Stomach (tissue), 19 donors: ENCODE data around the gene DNASE1L3. TPM values are rescaled to one million over a fixed set of nuclear protein-coding genes. Genes with fewer than 3 reads are reported as not detected.

Experiments
- DNase-seq, 2 donors: peaks; one replicate each; pipeline versions ENCODE4 v3.0.0 to v3.0.0-alpha.2; 2013 to 2019
- H3K27ac ChIP-seq, 5 donors: fragments of 200-600 bp in 4 of 5; sonication (generic) in 4 of 5; one replicate each; pipeline ENCODE4 v1.5.1; 2013 to 2019; ENCODE audit warnings: mild to moderate bottlenecking in 1 of 5, moderate library complexity in 1 of 5
- H3K27me3 ChIP-seq, 3 donors: fragments of 200-600 bp; sonication (generic); one replicate each; pipeline ENCODE4 v1.5.1; 2017 to 2019; ENCODE audit warnings: mixed run types in 1 of 3
- H3K36me3 ChIP-seq, 4 donors: fragments of 200-600 bp; sonication (generic); 1 replicate in 3 of 4; 2 replicates in 1 of 4; pipeline ENCODE4 v1.5.1; 2016 to 2019
- H3K4me1 ChIP-seq, 4 donors: fragments of 200-600 bp; sonication (generic); one replicate each; pipeline ENCODE4 v1.5.1; 2016 to 2019
- H3K4me3 ChIP-seq, 4 donors: fragments of 200-600 bp; sonication (generic) in 3 of 4; one replicate each; pipeline ENCODE4 v1.5.1; 2016 to 2019; ENCODE audit warnings: mild to moderate bottlenecking in 1 of 4
- H3K9me3 ChIP-seq, 4 donors: fragments of 200-600 bp; sonication (generic); one replicate each; pipeline ENCODE4 v1.5.1; 2016 to 2019
- CTCF ChIP-seq, 7 experiments: fragments of 450-650 bp in 4 of 7; fragments of 200-600 bp in 3 of 7; sonication (generic) in 3 of 7; IDR thresholded peaks; one replicate each; pipeline ENCODE4 v1.5.1; 2016 to 2019; ENCODE audit warnings: antibody characterized with exemption in 7 of 7, control low read depth in 2 of 7, mild to moderate bottlenecking in 1 of 7
- EP300 ChIP-seq: sonication (generic); formaldehyde crosslinking; IDR thresholded peaks from one replicate; pipeline ENCODE4 v1.6.1; 2017; ENCODE audit warnings: antibody characterized with exemption
- POLR2A ChIP-seq, 4 donors: fragments of 450-650 bp; IDR thresholded peaks; one replicate each; pipeline ENCODE4 v1.6.1; 2016; ENCODE audit warnings: antibody characterized with exemption in 4 of 4, control low read depth in 2 of 4, mild to moderate bottlenecking in 1 of 4, moderate library complexity in 1 of 4
- POLR2AphosphoS5 ChIP-seq, 3 donors: sonication (generic); formaldehyde crosslinking; IDR thresholded peaks; one replicate each; pipeline ENCODE4 v1.6.1; 2016; ENCODE audit warnings: antibody characterized with exemption in 3 of 3
- WGBS, 5 donors: extraction: QIAGEN DNeasy Blood & Tissue Kit in 3 of 5; methylation state at CpG; one replicate each; pipeline versions ENCODE4 v1.1.5 to v1.1.7; 2013 to 2018; 5-methylcytosine and 5-hydroxymethylcytosine counted together
- intact Hi-C: fragments of 100-400 bp; cut with DNase I; formaldehyde crosslinking; loops from one replicate; pipeline ENCODE4 v1.15.1; 2023; ENCODE audit warnings: low total_unique reads
- long read RNA-seq, 10 donors: transcript quantifications; one replicate each; lab custom pipeline, GENCODE V29; 2026
- polyA plus RNA-seq, 3 donors: library from polyadenylated mRNA; stranded (reverse); fragments of 200-250 nt; gene quantifications; one replicate each; pipeline ENCODE4 v1.2.3, GENCODE V29; 2013
- total RNA-seq, 5 donors: library from RNA; depleted of rRNA; stranded (reverse); fragments of >200 nt; gene quantifications; one replicate each; pipeline versions ENCODE4 v1.1.0 to v1.2.3, GENCODE V29; 2014 to 2016
- donor health status: healthy with polysubstance abuse.
- donor health status: Bipolar disorder and iron deficiency.
- donor health status: healthy.

The DNASE1L3 gene
- total RNA-seq (10 to 100 TPM in 1 of 5 donors, 1 to 10 TPM in 1, under 1 TPM in 1, not detected in 2; 0.43 to 10.4 (median 5.1) TPM), polyA plus RNA-seq (1 to 10 TPM in 2 of 3 donors, under 1 TPM in 1; 0.44 to 4.4 (median 1.8) TPM)
- long read RNA-seq, donor 1, result 0 reads
- long read RNA-seq, donor 2, partial matches to known transcripts, result 0 of 3 reads
- long read RNA-seq, donor 2, other reads (novel, unspliced or antisense), result 0 of 3 reads
- long read RNA-seq, donor 3, partial matches to known transcripts, result 0 of 3 reads
- long read RNA-seq, donor 3, other reads (novel, unspliced or antisense), result 0 of 3 reads
- long read RNA-seq, donor 4, result 0 reads
- long read RNA-seq, donor 5, transcript DNASE1L3-201 (8 exons, 1,294 nt), result major isoform, 6 of 8 reads
- long read RNA-seq, donor 5, partial matches to known transcripts, result 0 of 8 reads
- long read RNA-seq, donor 5, other reads (novel, unspliced or antisense), result 0 of 8 reads
- long read RNA-seq, donor 6, result 0 reads
- long read RNA-seq, donor 7, transcript DNASE1L3-201 (8 exons, 1,294 nt), result major isoform, 7 of 9 reads
- long read RNA-seq, donor 7, partial matches to known transcripts, result 0 of 9 reads
- long read RNA-seq, donor 7, other reads (novel, unspliced or antisense), result 0 of 9 reads
- long read RNA-seq, donor 8, result 0 reads
- long read RNA-seq, donor 9, transcript DNASE1L3-201 (8 exons, 1,294 nt), result major isoform, 5 of 5 reads
- long read RNA-seq, donor 9, partial matches to known transcripts, result 0 of 5 reads
- long read RNA-seq, donor 9, other reads (novel, unspliced or antisense), result 0 of 5 reads
- long read RNA-seq, donor 10, result 0 reads

- Histone ChIP-seq H3K36me3 (no peaks in the 10 kb centered on the region), H3K9me3 (no peaks in the 10 kb centered on the region), H3K27me3 (no peaks in the 10 kb centered on the region), H3K4me1 (peaks cover 0 to 3% (median 0%) of the 10 kb centered on the region in 4 donors), H3K4me3 (no peak within 1 kb of the TSS), H3K27ac (no peak within 1 kb of the TSS)
- DNase-seq, result no peak
- TF ChIP-seq POLR2AphosphoS5 (IDR thresholded peaks at IDR 0.05) (no peak), EP300 (no peak), POLR2A (IDR thresholded peaks at IDR 0.05) (no peak), CTCF (IDR thresholded peaks at IDR 0.05) (no peak)
- intact Hi-C loops, result no loop called here
- WGBS, 5 donors, result 73 to 84% (median 80%) methylated on average over 14 of the region's 14 CpGs
Measured at GRCh38 chr3:58210761-58211460, at the start of gene DNASE1L3. Gene DNASE1L3, minus strand, starts transcription at chr3:58210972. Its CDS starts 66 bp downstream, at chr3:58210906.

GRCh38 chr3:58260261-58260731 is 49.5 kb upstream of the DNASE1L3 start:
- no peak for DNase-seq
- Histone ChIP-seq H3K27ac (no peak overlapping the region), H3K27me3 (no peaks in the 10 kb centered on the region), H3K36me3 (peaks cover 10 to 47% (median 44%) of the 10 kb centered on the region in 4 donors), H3K4me3 (no peak overlapping the region), H3K4me1 (no peaks in the 10 kb centered on the region), H3K9me3 (no peaks in the 10 kb centered on the region)
- intact Hi-C loops, result no loop called here
- 81 to 90% (median 88%) methylated on average over 6 of the region's 6 CpGs for WGBS, 5 donors
- TF ChIP-seq CTCF (IDR thresholded peaks at IDR 0.05), result no peak
- TF ChIP-seq EP300, result no peak
- TF ChIP-seq POLR2A (IDR thresholded peaks at IDR 0.05), result no peak
- TF ChIP-seq POLR2AphosphoS5 (IDR thresholded peaks at IDR 0.05), result no peak

GRCh38 chr3:58258392-58259055 is 47.8 kb upstream of the DNASE1L3 start:
- TF ChIP-seq CTCF (IDR thresholded peaks at IDR 0.05) (no peak), POLR2A (IDR thresholded peaks at IDR 0.05) (no peak), POLR2AphosphoS5 (IDR thresholded peaks at IDR 0.05) (no peak), EP300 (no peak)
- intact Hi-C loops, result no loop called here
- 91 to 95% (median 95%) methylated on average over 10 of the region's 10 CpGs for WGBS, 5 donors
- H3K27ac ChIP-seq, result no peak overlapping the region
- H3K27me3 ChIP-seq, result no peaks in the 10 kb centered on the region
- no peak for DNase-seq
- no peaks in the 10 kb centered on the region for H3K9me3 ChIP-seq
- peaks cover 10 to 46% (median 44%) of the 10 kb centered on the region in 4 donors for H3K36me3 ChIP-seq
- peaks cover 0 to 8% (median 0%) of the 10 kb centered on the region in 4 donors for H3K4me1 ChIP-seq
- no peak overlapping the region for H3K4me3 ChIP-seq
